ENCODE data around the gene LRRC25. TPM values are rescaled to one million over a fixed set of nuclear protein-coding genes. Genes with fewer than 3 reads are reported as not detected.

Gene LRRC25
- polyA plus RNA-seq, 1 donor (not counting 4 experiments of a cell fraction or from before 2014, with no cell fraction given), result not detected

GRCh38 chr19:18440415-18440877, 43.0 kb upstream of the LRRC25 start:
- dilution Hi-C loops (cut with MboI; ENCODE audit: extremely low pct_ligation_motif_present, low sequenced_read_pairs), result no loop called here
- Histone ChIP-seq H3K4me3 (ENCODE audit: control insufficient read depth in 2 of 3, extremely low read depth in 1 of 3, insufficient read depth in 2 of 3, low read depth in 1 of 3, low read length in 3 of 3) (no peak overlapping the region), H3K9me3 (ENCODE audit: control insufficient read depth, low read depth, low read length) (no peaks in the 10 kb centered on the region), H2AFZ (ENCODE audit: control insufficient read depth, low read length) (no peak overlapping the region), H3K4me1 (ENCODE audit: control insufficient read depth, extremely low read depth, insufficient read depth, low read length) (peaks cover 30% of the 10 kb centered on the region), H3K27me3 (ENCODE audit: control insufficient read depth, extremely low read depth, insufficient read depth, low read length) (no peaks in the 10 kb centered on the region), H3K4me2 (ENCODE audit: control insufficient read depth, extremely low read depth, insufficient read depth, low read depth, low read length) (no peak overlapping the region), H3K9ac (ENCODE audit: control insufficient read depth, extremely low read depth, insufficient read depth, low read length) (no peak overlapping the region), H3K79me2 (ENCODE audit: control insufficient read depth, insufficient read depth, low read length) (peaks cover 2% of the 10 kb centered on the region), H3K36me3 (ENCODE audit: control insufficient read depth in 2 of 2, extremely low read depth in 1 of 2, insufficient read depth in 2 of 2, low read length in 2 of 2) (peaks cover 14 to 22% of the 10 kb centered on the region in 2 experiments), H3K9me1 (ENCODE audit: control insufficient read depth, extremely low read depth, insufficient read depth, low read length) (peaks cover 12% of the 10 kb centered on the region), H4K20me1 (ENCODE audit: control insufficient read depth, extremely low read depth, insufficient read depth, low read length) (no peaks in the 10 kb centered on the region), H3K27ac (ENCODE audit: control insufficient read depth, insufficient read depth, low read length) (no peak overlapping the region)
- TF ChIP-seq CTCF (optimal IDR thresholded peaks at IDR 0.05 in 1 of 3, IDR thresholded peaks at IDR 0.05 in 1 of 3, conservative IDR thresholded peaks at IDR 0.05 in 1 of 3; ENCODE audit: extremely low read depth in 1 of 3, insufficient read depth in 2 of 3, low read length in 3 of 3), result peak; percentile 37 to 53 (median 37)
- TF ChIP-seq EZH2 (IDR thresholded peaks at IDR 0.05; ENCODE audit: low read length), result no peak
- DNase-seq (ENCODE audit: low read depth, low spot score) (no peak), FAIRE-seq (no peak)

- H4K20me1 ChIP-seq (ENCODE audit: control insufficient read depth, extremely low read depth, insufficient read depth, low read length), result no peaks in the 10 kb centered on the region
- peaks cover 30% of the 10 kb centered on the region for H3K4me1 ChIP-seq (ENCODE audit: control insufficient read depth, extremely low read depth, insufficient read depth, low read length)
- peak overlapping the region; percentile 8 for H3K27ac ChIP-seq (ENCODE audit: control insufficient read depth, insufficient read depth, low read length)
- dilution Hi-C loops (cut with MboI; ENCODE audit: extremely low pct_ligation_motif_present, low sequenced_read_pairs), result no loop called here
- peaks cover 12% of the 10 kb centered on the region for H3K9me1 ChIP-seq (ENCODE audit: control insufficient read depth, extremely low read depth, insufficient read depth, low read length)
- FAIRE-seq, result no peak
- no peaks in the 10 kb centered on the region for H3K9me3 ChIP-seq (ENCODE audit: control insufficient read depth, low read depth, low read length)
- no peak for DNase-seq (ENCODE audit: low read depth, low spot score)
- no peak overlapping the region for H3K4me2 ChIP-seq (ENCODE audit: control insufficient read depth, extremely low read depth, insufficient read depth, low read depth, low read length)
- H3K4me3 ChIP-seq (ENCODE audit: control insufficient read depth in 2 of 3, extremely low read depth in 1 of 3, insufficient read depth in 2 of 3, low read depth in 1 of 3, low read length in 3 of 3), result no peak overlapping the region
- no peak overlapping the region for H2AFZ ChIP-seq (ENCODE audit: control insufficient read depth, low read length)
- no peaks in the 10 kb centered on the region for H3K27me3 ChIP-seq (ENCODE audit: control insufficient read depth, extremely low read depth, insufficient read depth, low read length)
- H3K79me2 ChIP-seq (ENCODE audit: control insufficient read depth, insufficient read depth, low read length), result peaks cover 2% of the 10 kb centered on the region
- H3K36me3 ChIP-seq (ENCODE audit: control insufficient read depth in 2 of 2, extremely low read depth in 1 of 2, insufficient read depth in 2 of 2, low read length in 2 of 2), result peaks cover 12 to 22% of the 10 kb centered on the region in 2 experiments
- H3K9ac ChIP-seq (ENCODE audit: control insufficient read depth, extremely low read depth, insufficient read depth, low read length), result no peak overlapping the region
- TF ChIP-seq CTCF (optimal IDR thresholded peaks at IDR 0.05 in 1 of 3, IDR thresholded peaks at IDR 0.05 in 1 of 3, conservative IDR thresholded peaks at IDR 0.05 in 1 of 3; ENCODE audit: extremely low read depth in 1 of 3, insufficient read depth in 2 of 3, low read length in 3 of 3) (no peak), EZH2 (IDR thresholded peaks at IDR 0.05; ENCODE audit: low read length) (no peak)
These were observed 42.5 kb upstream of the LRRC25 start for GRCh38 chr19:18439910-18440237.

Data from keratinocyte (primary cell).